ENCODE measurements around the gene NT5C1A.

GRCh38 chr1:39668111-39668510, 3.8 kb downstream of the NT5C1A start:
- no peak for TF ChIP-seq ZNF274 (IDR thresholded peaks at IDR 0.05; ENCODE audit: low read depth, low read length)
- no peak for TF ChIP-seq YY1 (IDR thresholded peaks at IDR 0.05; ENCODE audit: insufficient read depth, insufficient read length)

Measured in NT2/D1 (cell line).